Umbilical cord (tissue), 2 donors: ENCODE results near the gene ZBTB49. TPM values are rescaled to one million over a fixed set of nuclear protein-coding genes. Genes with fewer than 3 reads are reported as not detected.

Experiments
- DNase-seq: peaks from one replicate; pipeline ENCODE4 v3.0.0-alpha.2; 2015; ENCODE audit warnings: low spot score
- total RNA-seq: library from RNA; depleted of rRNA; stranded (reverse); fragments of >200 nt; gene quantifications from one replicate; pipeline ENCODE4 v1.2.3, GENCODE V29; 2014; ENCODE audit warnings: low replicate concordance; ENCODE audit not compliant: insufficient read depth

Gene ZBTB49
- total RNA-seq, 1 donor from 2014 or later = 2.9 TPM

GRCh38 chr4:4355302-4355701 is 65.3 kb downstream of the ZBTB49 start:
- DNase-seq = no peak

GRCh38 chr4:4356106-4357041 is 66.3 kb downstream of the ZBTB49 start:
- DNase-seq = peak; percentile 85

GRCh38 chr4:4358093-4358854 is 68.2 kb downstream of the ZBTB49 start:
- DNase-seq = no peak

GRCh38 chr4:4361883-4362282 is 71.8 kb downstream of the ZBTB49 start:
- DNase-seq = peak; percentile 35

- no peak for DNase-seq
These were observed 73.1 kb downstream of the ZBTB49 start for GRCh38 chr4:4362991-4363697.

GRCh38 chr4:4364061-4364460 is 74.0 kb downstream of the ZBTB49 start:
- no peak for DNase-seq

- DNase-seq = no peak
These were observed 74.6 kb downstream of the ZBTB49 start for GRCh38 chr4:4364486-4365208.

- peak; percentile 25 for DNase-seq
These were observed 78.9 kb downstream of the ZBTB49 start for GRCh38 chr4:4368809-4369580.

Other genes starting within 250 kb of the ZBTB49 start
- not detected for gene OTOP1, start 63.3 kb upstream of the ZBTB49 start, total RNA-seq
- gene TMEM128, start 42.0 kb upstream of the ZBTB49 start, total RNA-seq = 19.0 TPM
- 7.9 TPM for gene LYAR, start 97 bp upstream of the ZBTB49 start, total RNA-seq
- 17.6 TPM for gene NSG1, start 96.9 kb downstream of the ZBTB49 start, total RNA-seq